ENCODE measurements around the gene C6orf52. TPM values are rescaled to one million over a fixed set of nuclear protein-coding genes. Genes with fewer than 3 reads are reported as not detected.
"Not testable (repeated sequence)": the region's sequence is repeated elsewhere in the genome, so short reads cannot be mapped to it uniquely, and the experiment has no call there.

Gene C6orf52
- total RNA-seq, 2 experiments from 2014 or later, result 5.7 to 6.3 TPM

- H3K4me3 Mint-ChIP-seq, result no peak overlapping the region
- peaks cover 23% of the 10 kb centered on the region for H3K36me3 Mint-ChIP-seq
- DNase-seq, result no peak
- no peaks in the 10 kb centered on the region for H3K27me3 Mint-ChIP-seq
- peaks cover 56% of the 10 kb centered on the region for H3K4me1 Mint-ChIP-seq
- peaks cover 1% of the 10 kb centered on the region for H3K9me3 Mint-ChIP-seq
- peak overlapping the region; percentile 80 for H3K27ac Mint-ChIP-seq
Observed at GRCh38 chr6:10682355-10682988, 11.9 kb downstream of the C6orf52 start.

GRCh38 chr6:10681795-10682194 is 12.6 kb downstream of the C6orf52 start:
- DNase-seq, result no peak
- Mint-ChIP-seq H3K27ac (peak overlapping the region; percentile 80), H3K9me3 (peaks cover 1% of the 10 kb centered on the region), H3K4me1 (peaks cover 53% of the 10 kb centered on the region), H3K36me3 (peaks cover 23% of the 10 kb centered on the region), H3K27me3 (no peaks in the 10 kb centered on the region), H3K4me3 (no peak overlapping the region)

GRCh38 chr6:10678456-10678855 is 16.0 kb downstream of the C6orf52 start:
- peaks cover 22% of the 10 kb centered on the region for H3K4me1 Mint-ChIP-seq
- no peak for DNase-seq
- peaks cover 1% of the 10 kb centered on the region for H3K9me3 Mint-ChIP-seq
- no peaks in the 10 kb centered on the region for H3K27me3 Mint-ChIP-seq
- H3K36me3 Mint-ChIP-seq, result peaks cover 19% of the 10 kb centered on the region
- no peak overlapping the region for H3K4me3 Mint-ChIP-seq
- no peak overlapping the region for H3K27ac Mint-ChIP-seq

- Mint-ChIP-seq H3K4me3 (no peak overlapping the region), H3K27me3 (no peaks in the 10 kb centered on the region), H3K27ac (no peak overlapping the region), H3K36me3 (peaks cover 7% of the 10 kb centered on the region), H3K4me1 (peaks cover 6% of the 10 kb centered on the region), H3K9me3 (no peaks in the 10 kb centered on the region)
- no peak for DNase-seq
Observed at GRCh38 chr6:10676403-10676802, 18.0 kb downstream of the C6orf52 start.

- no peak for DNase-seq
- Mint-ChIP-seq H3K27ac (no peak overlapping the region), H3K4me3 (no peak overlapping the region), H3K4me1 (peaks cover 14% of the 10 kb centered on the region), H3K27me3 (peaks cover 24% of the 10 kb centered on the region), H3K9me3 (peaks cover 19% of the 10 kb centered on the region), H3K36me3 (peaks cover 18% of the 10 kb centered on the region)
Observed at GRCh38 chr6:10668126-10668917, 26.1 kb downstream of the C6orf52 start.

GRCh38 chr6:10665595-10665994 is 28.8 kb downstream of the C6orf52 start:
- not testable (repeated sequence) for DNase-seq, H3K4me3 Mint-ChIP-seq, H3K27ac Mint-ChIP-seq
- Mint-ChIP-seq H3K36me3 (peaks cover 18% of the 10 kb centered on the region), H3K27me3 (peaks cover 24% of the 10 kb centered on the region), H3K4me1 (peaks cover 14% of the 10 kb centered on the region), H3K9me3 (peaks cover 22% of the 10 kb centered on the region)

- Mint-ChIP-seq H3K27me3 (peaks cover 31% of the 10 kb centered on the region), H3K4me3 (no peak overlapping the region), H3K27ac (no peak overlapping the region), H3K4me1 (peaks cover 12% of the 10 kb centered on the region), H3K9me3 (peaks cover 22% of the 10 kb centered on the region), H3K36me3 (peaks cover 17% of the 10 kb centered on the region)
- DNase-seq, result no peak
Observed at GRCh38 chr6:10662742-10663141, 31.7 kb downstream of the C6orf52 start.

- Mint-ChIP-seq H3K36me3 (peaks cover 17% of the 10 kb centered on the region), H3K27ac (no peak overlapping the region)
- DNase-seq, result no peak
Observed at GRCh38 chr6:10662207-10662606, 32.2 kb downstream of the C6orf52 start.

GRCh38 chr6:10660431-10661191 is 33.8 kb downstream of the C6orf52 start:
- H3K27ac Mint-ChIP-seq, H3K36me3 Mint-ChIP-seq: not testable (repeated sequence)
- peak overlapping the region; percentile 70 for H3K4me3 Mint-ChIP-seq
- H3K4me1 Mint-ChIP-seq, result peaks cover 10% of the 10 kb centered on the region
- H3K27me3 Mint-ChIP-seq, result peaks cover 27% of the 10 kb centered on the region
- peaks cover 14% of the 10 kb centered on the region for H3K9me3 Mint-ChIP-seq
- DNase-seq, result peak; percentile 4

More at GRCh38 chr6:10662207-10662606, 32.2 kb downstream of the C6orf52 start:
- Mint-ChIP-seq H3K4me3 (no peak overlapping the region), H3K4me1 (peaks cover 7% of the 10 kb centered on the region), H3K9me3 (peaks cover 22% of the 10 kb centered on the region), H3K27me3 (peaks cover 28% of the 10 kb centered on the region)

GRCh38 chr6:10659699-10660348 is 34.6 kb downstream of the C6orf52 start:
- Mint-ChIP-seq H3K36me3 (peaks cover 6% of the 10 kb centered on the region), H3K27ac (no peak overlapping the region), H3K27me3 (peaks cover 33% of the 10 kb centered on the region), H3K4me3 (peak overlapping the region; percentile 70), H3K4me1 (peaks cover 18% of the 10 kb centered on the region), H3K9me3 (peaks cover 10% of the 10 kb centered on the region)
- peak; percentile 13 for DNase-seq

- H3K4me3 Mint-ChIP-seq, result peak overlapping the region; percentile 70
- peaks cover 29% of the 10 kb centered on the region for H3K27me3 Mint-ChIP-seq
Observed at GRCh38 chr6:10658910-10659698, 35.3 kb downstream of the C6orf52 start.

GRCh38 chr6:10655508-10656055 is 38.8 kb downstream of the C6orf52 start:
- Mint-ChIP-seq H3K36me3 (peaks cover 4% of the 10 kb centered on the region), H3K27ac (peak overlapping the region; percentile 80), H3K27me3 (peaks cover 43% of the 10 kb centered on the region), H3K4me1 (peaks cover 19% of the 10 kb centered on the region), H3K4me3 (peak overlapping the region; percentile 47), H3K9me3 (no peaks in the 10 kb centered on the region)
- DNase-seq, result peak; percentile 48

More at GRCh38 chr6:10658910-10659698, 35.3 kb downstream of the C6orf52 start:
- Mint-ChIP-seq H3K9me3 (peaks cover 5% of the 10 kb centered on the region), H3K4me1 (peaks cover 19% of the 10 kb centered on the region), H3K27ac (no peak overlapping the region), H3K36me3 (peaks cover 1% of the 10 kb centered on the region)
- no peak for DNase-seq

- no peak overlapping the region for H3K27ac Mint-ChIP-seq
Observed at GRCh38 chr6:10644225-10644624, 50.2 kb downstream of the C6orf52 start.

GRCh38 chr6:10643201-10643651 is 51.2 kb downstream of the C6orf52 start:
- Mint-ChIP-seq H3K27ac (no peak overlapping the region), H3K4me1 (peaks cover 12% of the 10 kb centered on the region), H3K36me3 (no peaks in the 10 kb centered on the region), H3K27me3 (peaks cover 9% of the 10 kb centered on the region), H3K9me3 (no peaks in the 10 kb centered on the region), H3K4me3 (no peak overlapping the region)
- no peak for DNase-seq

More at GRCh38 chr6:10644225-10644624, 50.2 kb downstream of the C6orf52 start:
- Mint-ChIP-seq H3K36me3 (no peaks in the 10 kb centered on the region), H3K4me3 (no peak overlapping the region), H3K27me3 (peaks cover 8% of the 10 kb centered on the region), H3K9me3 (no peaks in the 10 kb centered on the region), H3K4me1 (peaks cover 12% of the 10 kb centered on the region)
- DNase-seq, result no peak
